B cell (primary cell): ENCODE results near the gene LRP5.

Source experiments
- CTCF ChIP-seq: fragments of 200-600 bp; IDR thresholded peaks from one replicate; pipeline ENCODE4 v1.8.0; 2022; ENCODE audit warnings: antibody characterized with exemption, mild to moderate bottlenecking
- EZH2 ChIP-seq: IDR thresholded peaks from 2 replicates; pipeline ENCODE4 v1.6.1; 2012; ENCODE audit warnings: borderline replicate concordance, low read depth, mild to moderate bottlenecking, moderate library complexity, low read length; ENCODE audit not compliant: insufficient read depth, poor library complexity, severe bottlenecking

GRCh38 chr11:68425866-68426380, 113.5 kb downstream of the LRP5 start:
- TF ChIP-seq CTCF: no peak
- TF ChIP-seq EZH2: no peak
